ENCODE data around the gene ACP1. TPM values are rescaled to one million over a fixed set of nuclear protein-coding genes. Genes with fewer than 3 reads are reported as not detected.

Gene ACP1
- total and polyA plus RNA-seq, 10 of the 15 experiments (the other 5 are each of a cell fraction or from before 2014, with no cell fraction given): 120 to 468 (median 175) TPM

DNA sequence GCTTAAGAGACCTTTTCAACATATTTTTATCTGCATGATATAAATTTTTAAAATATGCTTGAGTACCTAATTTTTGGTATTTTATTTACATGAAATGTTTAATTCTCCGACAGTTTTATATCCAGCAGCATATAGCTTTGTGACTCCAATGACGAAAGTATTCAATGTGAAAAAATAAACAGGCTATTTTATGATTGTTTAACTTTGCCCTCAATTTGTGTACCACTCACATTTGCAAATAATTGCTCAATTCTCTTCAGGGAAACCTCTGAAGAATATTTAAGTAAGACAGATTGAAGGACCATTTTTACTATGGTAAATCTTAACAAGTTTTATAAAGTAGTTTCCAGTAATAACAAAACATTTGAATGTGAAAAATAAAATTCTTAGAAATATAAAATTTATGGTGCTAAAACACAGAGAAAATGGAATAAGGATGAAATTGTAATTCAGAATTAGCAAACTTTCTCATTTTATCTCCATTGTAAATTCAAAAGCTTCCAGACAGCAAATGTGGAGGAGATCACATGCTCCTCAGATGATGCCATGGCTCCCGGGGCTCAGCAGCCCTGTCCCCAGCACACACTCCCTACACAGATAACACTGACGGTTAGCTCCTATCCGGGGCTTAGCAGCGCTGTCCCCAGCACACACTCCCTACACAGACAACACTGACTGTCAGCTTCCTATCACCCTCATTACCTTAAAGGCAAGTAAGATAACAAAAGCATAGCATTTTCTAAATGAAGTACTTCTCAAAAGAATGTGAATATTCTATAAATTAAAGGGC lies 40.6 kb upstream of the ACP1 start:
- intact Hi-C loops (cut with micrococcal nuclease; ENCODE audit: unreplicated experiment): no loop called here
- Histone ChIP-seq H3K9ac (ENCODE audit: control insufficient read depth, insufficient read depth, low read length) (no peak overlapping the region), H4K20me1 (ENCODE audit: control insufficient read depth, insufficient read depth) (no peaks in the 10 kb centered on the region), H3K27me3 (replicated peaks in 1 of 2; ENCODE audit: control insufficient read depth in 2 of 2, insufficient read depth in 2 of 2, low read length in 1 of 2) (no peaks in the 10 kb centered on the region), H3K9me3 (replicated peaks; ENCODE audit: control insufficient read depth, insufficient read depth, low read length) (no peaks in the 10 kb centered on the region), H2AFZ (ENCODE audit: control insufficient read depth, low read depth, low read length) (no peak overlapping the region), H3K36me3 (ENCODE audit: control insufficient read depth in 2 of 2, insufficient read depth in 2 of 2, low read length in 1 of 2) (no peaks in the 10 kb centered on the region), H3K4me3 (no peak overlapping the region), H3K27ac (ENCODE audit: control insufficient read depth, insufficient read depth) (no peak overlapping the region), H3K4me1 (ENCODE audit: control insufficient read depth, insufficient read depth, low read length) (no peaks in the 10 kb centered on the region), H3K79me2 (ENCODE audit: control insufficient read depth, insufficient read depth, low read length) (no peaks in the 10 kb centered on the region), H3K4me2 (ENCODE audit: control insufficient read depth, insufficient read depth) (no peak overlapping the region)
- DNase-seq (ENCODE audit: low read depth, low spot score) (no peak), ATAC-seq (no peak), FAIRE-seq (no peak)
- ChIA-PET POLR2A (no interaction called here), CTCF (interaction anchor here (0.9 to 1.4 kb wide), 2 partner anchors 9 to 11 kb away, joined by 3 read pairs; no protein-coding TSS in a partner anchor), SMC1A (ENCODE audit: uncharacterized antibody, unreplicated experiment) (no interaction called here), RAD21 (ENCODE audit: unreplicated experiment) (no interaction called here)
- TF ChIP-seq RCOR1 (conservative IDR thresholded peaks at IDR 0.05; ENCODE audit: low read depth, low read length) (no peak), NFYB (IDR thresholded peaks at IDR 0.05; ENCODE audit: insufficient read depth, low read depth, low read length) (no peak)
- 96% methylated on average over 6 of the region's 6 CpGs for WGBS (ENCODE audit: insufficient coverage, insufficient replicate concordance, low lambda C conversion rate, missing lambda C conversion rate)
- in situ Hi-C loops (cut with MboI): no loop called here
- no TSS peak for BruUV-seq (replicated peaks)

- FAIRE-seq (no peak), ATAC-seq (no peak), DNase-seq (ENCODE audit: low read depth, low spot score) (no peak)
- intact Hi-C loops (cut with micrococcal nuclease; ENCODE audit: unreplicated experiment): no loop called here
- H3K79me2 ChIP-seq (ENCODE audit: control insufficient read depth, insufficient read depth, low read length): no peaks in the 10 kb centered on the region
- no peaks in the 10 kb centered on the region for H3K27me3 ChIP-seq (replicated peaks in 1 of 2; ENCODE audit: control insufficient read depth in 2 of 2, insufficient read depth in 2 of 2, low read length in 1 of 2)
- H3K36me3 ChIP-seq (ENCODE audit: control insufficient read depth in 2 of 2, insufficient read depth in 2 of 2, low read length in 1 of 2): no peaks in the 10 kb centered on the region
- H3K4me2 ChIP-seq (ENCODE audit: control insufficient read depth, insufficient read depth): no peak overlapping the region
- POLR2A ChIA-PET: no interaction called here
- RAD21 ChIA-PET (ENCODE audit: unreplicated experiment): no interaction called here
- TF ChIP-seq BACH1 (IDR thresholded peaks at IDR 0.05; ENCODE audit: borderline replicate concordance) (no peak), KAT2A (conservative IDR thresholded peaks at IDR 0.05; ENCODE audit: control insufficient read depth, low read depth, low read length) (no peak), EGR1 (IDR thresholded peaks at IDR 0.05; ENCODE audit: borderline replicate concordance in 1 of 2, low read depth in 2 of 2, low read length in 2 of 2) (no peak), RFX5 (IDR thresholded peaks at IDR 0.05; ENCODE audit: low read depth, low read length) (no peak), MYB (IDR thresholded peaks at IDR 0.05; ENCODE audit: borderline replicate concordance, low read depth, low read length) (no peak), NFIC (IDR thresholded peaks at IDR 0.05; ENCODE audit: low read depth, low read length) (no peak), PKNOX1 (IDR thresholded peaks at IDR 0.05) (no peak), NR2F1 (conservative IDR thresholded peaks at IDR 0.05) (no peak)
- TF ChIP-seq, protein P1, sequence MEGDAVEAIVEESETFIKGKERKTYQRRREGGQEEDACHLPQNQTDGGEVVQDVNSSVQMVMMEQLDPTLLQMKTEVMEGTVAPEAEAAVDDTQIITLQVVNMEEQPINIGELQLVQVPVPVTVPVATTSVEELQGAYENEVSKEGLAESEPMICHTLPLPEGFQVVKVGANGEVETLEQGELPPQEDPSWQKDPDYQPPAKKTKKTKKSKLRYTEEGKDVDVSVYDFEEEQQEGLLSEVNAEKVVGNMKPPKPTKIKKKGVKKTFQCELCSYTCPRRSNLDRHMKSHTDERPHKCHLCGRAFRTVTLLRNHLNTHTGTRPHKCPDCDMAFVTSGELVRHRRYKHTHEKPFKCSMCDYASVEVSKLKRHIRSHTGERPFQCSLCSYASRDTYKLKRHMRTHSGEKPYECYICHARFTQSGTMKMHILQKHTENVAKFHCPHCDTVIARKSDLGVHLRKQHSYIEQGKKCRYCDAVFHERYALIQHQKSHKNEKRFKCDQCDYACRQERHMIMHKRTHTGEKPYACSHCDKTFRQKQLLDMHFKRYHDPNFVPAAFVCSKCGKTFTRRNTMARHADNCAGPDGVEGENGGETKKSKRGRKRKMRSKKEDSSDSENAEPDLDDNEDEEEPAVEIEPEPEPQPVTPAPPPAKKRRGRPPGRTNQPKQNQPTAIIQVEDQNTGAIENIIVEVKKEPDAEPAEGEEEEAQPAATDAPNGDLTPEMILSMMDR (IDR thresholded peaks at IDR 0.05 in 2 of 3, conservative IDR thresholded peaks at IDR 0.05 in 1 of 3; ENCODE audit: control insufficient read depth in 2 of 3, extremely low read depth in 1 of 3, insufficient read depth in 1 of 3, low read depth in 3 of 3, low read length in 3 of 3): no peak
- in situ Hi-C loops (cut with MboI): no loop called here
- H2AFZ ChIP-seq (ENCODE audit: control insufficient read depth, low read depth, low read length): no peak overlapping the region
- BruUV-seq (replicated peaks): no TSS peak
- H3K27ac ChIP-seq (ENCODE audit: control insufficient read depth, insufficient read depth): no peak overlapping the region
- H3K9me3 ChIP-seq (replicated peaks; ENCODE audit: control insufficient read depth, insufficient read depth, low read length): no peaks in the 10 kb centered on the region
- CTCF ChIA-PET: interaction anchor here (0.5 kb wide), 1 partner anchor 344 kb away, joined by 3 read pairs; no protein-coding TSS in a partner anchor
- no peak overlapping the region for H3K9ac ChIP-seq (ENCODE audit: control insufficient read depth, insufficient read depth, low read length)
- H4K20me1 ChIP-seq (ENCODE audit: control insufficient read depth, insufficient read depth): no peaks in the 10 kb centered on the region
- H3K4me3 ChIP-seq: no peak overlapping the region
- no peaks in the 10 kb centered on the region for H3K4me1 ChIP-seq (ENCODE audit: control insufficient read depth, insufficient read depth, low read length)
- SMC1A ChIA-PET (ENCODE audit: uncharacterized antibody, unreplicated experiment): no interaction called here
- WGBS (ENCODE audit: insufficient coverage, insufficient replicate concordance, low lambda C conversion rate, missing lambda C conversion rate): 93% methylated on average over 9 of the region's 9 CpGs
These were observed 36.6 kb upstream of the ACP1 start for GRCh38 chr2:228115-228514.
